Measurements from ENCODE around the gene PAM16. TPM values are rescaled to one million over a fixed set of nuclear protein-coding genes. Genes with fewer than 3 reads are reported as not detected.

Gene PAM16
- total and polyA plus RNA-seq, 9 of the 15 experiments (the other 6 are each of a cell fraction or from before 2014, with no cell fraction given), result 38.7 to 273 (median 79.3) TPM

- TF ChIP-seq AFF4 (CRISPR knock-in tag; IDR thresholded peaks at IDR 0.05) (no peak), ZFP36 (IDR thresholded peaks at IDR 0.05; ENCODE audit: low read depth, low read length, partially characterized antibody) (no peak), ZBTB34 (CRISPR knock-in tag; IDR thresholded peaks at IDR 0.05) (no peak), SLC30A9 (CRISPR knock-in tag; IDR thresholded peaks at IDR 0.05) (no peak), MGA (IDR thresholded peaks at IDR 0.05) (peak; percentile 74), CBFA2T2 (conservative IDR thresholded peaks at IDR 0.05) (no peak), HBP1 (CRISPR knock-in tag; IDR thresholded peaks at IDR 0.05) (no peak)
Measured at GRCh38 chr16:4350787-4351659, at the start of gene PAM16 (continued).

All from K562 (cell line).